Psoas muscle (tissue), 8 donors: Measurements from ENCODE around the gene EFNA2. TPM values are rescaled to one million over a fixed set of nuclear protein-coding genes. Genes with fewer than 3 reads are reported as not detected.
A peak's percentile ranks its signal among the peaks of the same experiment; 100 is the strongest.

Experiments
- ATAC-seq, 4 donors: fragments of 200-7000 bp; cut with Tn5 transposase; one replicate each; pipeline ENCODE4 v1.9.1; 2020; ENCODE audit warnings: moderate library complexity in 3 of 4, mild to moderate bottlenecking in 2 of 4
- DNase-seq, 2 donors: peaks; one replicate each; pipeline ENCODE4 v3.0.0-alpha.2; 2020
- H3K27ac ChIP-seq: fragments of 200-600 bp; one replicate; pipeline ENCODE4 v1.8.0; 2022
- H3K27me3 ChIP-seq, 3 donors: fragments of 200-600 bp in 1 of 3; one replicate each; pipeline versions ENCODE4 v1.6.1 to v1.8.0; 2013 to 2022; ENCODE audit warnings: low read length in 2 of 3, mild to moderate bottlenecking in 2 of 3, moderate library complexity in 1 of 3; ENCODE audit not compliant: insufficient read depth in 3 of 3
- H3K36me3 ChIP-seq, 2 donors: fragments of 200-600 bp in 1 of 2; one replicate each; pipeline versions ENCODE4 v1.6.1 to v1.8.0; 2013 to 2022; ENCODE audit warnings: low read depth in 1 of 2, mild to moderate bottlenecking in 1 of 2, moderate library complexity in 1 of 2; ENCODE audit not compliant: insufficient read depth in 1 of 2
- H3K4me1 ChIP-seq: fragments of 200-600 bp; one replicate; pipeline ENCODE4 v1.8.0; 2022
- H3K4me3 ChIP-seq: fragments of 200-600 bp; one replicate; pipeline ENCODE4 v1.8.0; 2022; ENCODE audit warnings: mild to moderate bottlenecking
- H3K9me3 ChIP-seq: fragments of 200-600 bp; one replicate; pipeline ENCODE4 v1.8.0; 2022
- WGBS, 3 donors: extraction: QIAGEN DNeasy Blood & Tissue Kit; methylation state at CpG; one replicate each; pipeline versions ENCODE4 v1.1.6 to v1.1.7; 2013; 5-methylcytosine and 5-hydroxymethylcytosine counted together
- intact Hi-C, 2 donors: fragments of 100-400 bp; cut with DNase I; formaldehyde crosslinking; loops; one replicate each; pipeline versions ENCODE4 v1.11.0 to v1.14.2; 2022
- polyA plus RNA-seq, 3 donors: library from polyadenylated mRNA; stranded (reverse); fragments of 200-250 nt; gene quantifications; one replicate each; pipeline ENCODE4 v1.2.3, GENCODE V29; 2013
- total RNA-seq, 4 donors: library from RNA; stranded (reverse); fragmentation: NEBNext Ultra II Directional in 2 of 4; extraction: Animal tissue kit (Norgen Biotek cat#: 25700) in 2 of 4; gene quantifications; one replicate each; pipeline versions ENCODE4 v1.2.1 to v1.2.4, GENCODE V29; 2021 to 2023
- TF ChIP-seq, protein P1 (sequence below): fragments of 200-600 bp; IDR thresholded peaks from one replicate; pipeline ENCODE4 v1.8.0; 2022; ENCODE audit warnings: antibody characterized with exemption
- donor health status: healthy with polysubstance abuse.
- donor health status: DM: no; HTN: no; CAD: no; lungs with moderate emphysema.
- donor health status: Bipolar disorder and iron deficiency.
- donor health status: healthy.
- donor health status: DM: yes; HTN: yes; CAD: no.
- donor health status: DM: no; HTN: no; CAD: no.
- donor health status: DM: no; HTN: no; CAD: no.
- donor health status: DM: yes; HTN: yes; CAD: no.

EFNA2 gene
- total and polyA plus RNA-seq, 7 donors, result not detected

GRCh38 chr19:1269065-1269477 is 16.6 kb upstream of the EFNA2 start, which contains the start of gene CIRBP:
Gene CIRBP, plus strand, starts transcription at chr19:1269332. Its CDS starts 1,602 bp downstream, at chr19:1270934.
- peak; percentile 68 to 79 (median 73) for ATAC-seq
- intact Hi-C loops, result no loop called here
- Histone ChIP-seq H3K4me1 (peaks cover 66% of the 10 kb centered on the region), H3K4me3 (peak within 1 kb of the TSS; percentile 87), H3K9me3 (no peaks in the 10 kb centered on the region), H3K27ac (peak within 1 kb of the TSS; percentile 99), H3K36me3 (peaks cover 4 to 39% of the 10 kb centered on the region in 2 donors), H3K27me3 (no peaks in the 10 kb centered on the region)
- 0 to 1% (median 0%) methylated on average over 46 to 50 of the region's 50 CpGs for WGBS, 3 donors
- TF ChIP-seq, protein P1, sequence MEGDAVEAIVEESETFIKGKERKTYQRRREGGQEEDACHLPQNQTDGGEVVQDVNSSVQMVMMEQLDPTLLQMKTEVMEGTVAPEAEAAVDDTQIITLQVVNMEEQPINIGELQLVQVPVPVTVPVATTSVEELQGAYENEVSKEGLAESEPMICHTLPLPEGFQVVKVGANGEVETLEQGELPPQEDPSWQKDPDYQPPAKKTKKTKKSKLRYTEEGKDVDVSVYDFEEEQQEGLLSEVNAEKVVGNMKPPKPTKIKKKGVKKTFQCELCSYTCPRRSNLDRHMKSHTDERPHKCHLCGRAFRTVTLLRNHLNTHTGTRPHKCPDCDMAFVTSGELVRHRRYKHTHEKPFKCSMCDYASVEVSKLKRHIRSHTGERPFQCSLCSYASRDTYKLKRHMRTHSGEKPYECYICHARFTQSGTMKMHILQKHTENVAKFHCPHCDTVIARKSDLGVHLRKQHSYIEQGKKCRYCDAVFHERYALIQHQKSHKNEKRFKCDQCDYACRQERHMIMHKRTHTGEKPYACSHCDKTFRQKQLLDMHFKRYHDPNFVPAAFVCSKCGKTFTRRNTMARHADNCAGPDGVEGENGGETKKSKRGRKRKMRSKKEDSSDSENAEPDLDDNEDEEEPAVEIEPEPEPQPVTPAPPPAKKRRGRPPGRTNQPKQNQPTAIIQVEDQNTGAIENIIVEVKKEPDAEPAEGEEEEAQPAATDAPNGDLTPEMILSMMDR, result no peak
- DNase-seq, result peak; percentile 100

DNA sequence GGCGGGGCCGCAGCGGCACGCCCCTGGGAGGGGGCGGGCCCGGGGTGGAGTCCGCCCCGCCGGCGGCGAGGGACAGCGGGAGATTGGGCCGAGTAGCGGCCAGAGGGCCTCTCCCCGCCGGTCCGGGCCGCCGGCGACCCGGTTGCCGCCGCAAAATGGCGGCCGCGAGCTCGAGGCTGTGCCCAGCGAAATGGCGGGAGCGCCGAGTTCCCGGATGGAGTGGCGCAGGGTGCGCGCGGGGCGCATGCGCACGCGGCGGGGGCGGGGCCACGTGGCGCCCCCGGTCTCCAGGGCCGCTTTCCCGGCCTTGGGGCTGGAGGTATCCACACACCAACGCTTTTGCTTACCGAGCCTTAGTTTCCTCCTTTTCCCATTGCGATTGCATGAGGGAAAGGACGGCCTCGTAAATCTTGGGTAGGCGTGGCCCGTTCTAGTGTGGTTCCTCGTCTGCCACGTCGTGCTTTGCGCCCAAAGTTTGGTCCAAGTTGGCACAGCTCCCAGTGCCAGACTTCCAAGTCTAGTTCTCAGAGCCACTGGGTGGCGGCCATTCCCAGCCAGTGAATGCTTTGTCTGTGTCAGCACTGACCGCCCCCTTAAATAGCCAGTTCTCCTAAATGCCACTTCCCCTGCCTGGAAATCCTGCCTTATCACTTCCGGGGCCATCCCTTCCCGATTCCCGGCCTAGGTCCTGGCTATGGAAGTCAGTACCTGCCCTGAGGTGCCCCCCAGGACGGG is 16.0 kb upstream of the EFNA2 start:
- ATAC-seq, result peak; percentile 42 to 55 (median 48)
- DNase-seq, result peak; percentile 89 to 96
- WGBS, 3 donors, result 0 to 1% (median 1%) methylated on average over 44 to 64 of the region's 64 CpGs
- Histone ChIP-seq H3K27me3 (no peaks in the 10 kb centered on the region), H3K36me3 (peaks cover 8 to 45% of the 10 kb centered on the region in 2 donors), H3K27ac (peak overlapping the region; percentile 99), H3K4me3 (peak overlapping the region; percentile 87), H3K4me1 (peaks cover 72% of the 10 kb centered on the region), H3K9me3 (no peaks in the 10 kb centered on the region)
- intact Hi-C loops, result loop anchor here in 1 of 2 donors (10.0 kb wide), 1 partner anchor 145 kb away; no protein-coding TSS in a partner anchor
- TF ChIP-seq, protein P1, result no peak

GRCh38 chr19:1270213-1270853 is 15.3 kb upstream of the EFNA2 start:
- H3K4me3 ChIP-seq, result peak overlapping the region; percentile 87
- DNase-seq, result peak; percentile 56 to 80
- H3K9me3 ChIP-seq, result no peaks in the 10 kb centered on the region
- intact Hi-C loops, result loop anchor here in 1 of 2 donors (10.0 kb wide), 1 partner anchor 144 kb away; no protein-coding TSS in a partner anchor
- TF ChIP-seq, protein P1, result no peak
- no peaks in the 10 kb centered on the region for H3K27me3 ChIP-seq
- peaks cover 78% of the 10 kb centered on the region for H3K4me1 ChIP-seq
- H3K27ac ChIP-seq, result peak overlapping the region; percentile 99
- WGBS, 3 donors, result 15 to 21% (median 18%) methylated on average over 8 of the region's 8 CpGs
- H3K36me3 ChIP-seq, result peaks cover 8 to 51% of the 10 kb centered on the region in 2 donors
- ATAC-seq, result peak; percentile 5 to 28 (median 18)

DNA sequence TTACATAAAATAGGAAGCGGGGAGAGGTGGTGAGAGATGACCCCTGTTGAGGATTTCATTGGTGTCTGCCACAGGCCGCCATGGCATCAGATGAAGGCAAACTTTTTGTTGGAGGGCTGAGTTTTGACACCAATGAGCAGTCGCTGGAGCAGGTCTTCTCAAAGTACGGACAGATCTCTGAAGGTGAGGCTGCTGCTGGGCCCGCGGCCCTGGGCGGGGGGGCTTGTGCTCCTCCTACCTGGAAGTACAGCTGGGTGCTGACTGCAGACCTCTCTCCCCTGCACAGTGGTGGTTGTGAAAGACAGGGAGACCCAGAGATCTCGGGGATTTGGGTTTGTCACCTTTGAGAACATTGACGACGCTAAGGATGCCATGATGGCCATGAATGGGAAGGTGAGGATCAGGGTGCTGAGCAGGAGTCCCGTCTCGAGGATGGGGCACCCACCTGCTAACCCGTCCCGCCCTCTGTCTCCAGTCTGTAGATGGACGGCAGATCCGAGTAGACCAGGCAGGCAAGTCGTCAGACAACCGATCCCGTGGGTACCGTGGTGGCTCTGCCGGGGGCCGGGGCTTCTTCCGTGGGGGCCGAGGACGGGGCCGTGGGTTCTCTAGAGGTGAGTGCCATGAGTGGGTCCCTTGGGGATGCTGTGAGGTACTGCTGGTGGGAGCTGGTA is 14.7 kb upstream of the EFNA2 start:
- no peak for ATAC-seq
- 42 to 67% (median 46%) methylated on average over 25 to 26 of the region's 26 CpGs for WGBS, 3 donors
- H3K36me3 ChIP-seq, result peaks cover 8 to 51% of the 10 kb centered on the region in 2 donors
- peak overlapping the region; percentile 87 for H3K4me3 ChIP-seq
- intact Hi-C loops, result loop anchor here in 1 of 2 donors (10.0 kb wide), 1 partner anchor 144 kb away; no protein-coding TSS in a partner anchor
- DNase-seq, result no peak
- H3K27me3 ChIP-seq, result no peaks in the 10 kb centered on the region
- no peaks in the 10 kb centered on the region for H3K9me3 ChIP-seq
- peaks cover 75% of the 10 kb centered on the region for H3K4me1 ChIP-seq
- peak overlapping the region; percentile 99 for H3K27ac ChIP-seq
- TF ChIP-seq, protein P1, result no peak
